Neural crest cell (in vitro differentiated cells): ENCODE data around the gene SIRT1. TPM values are rescaled to one million over a fixed set of nuclear protein-coding genes. Genes with fewer than 3 reads are reported as not detected.

Experiments
- DNase-seq: peaks from one replicate; pipeline ENCODE4 v3.0.0; 2021; ENCODE audit warnings: low read depth, mixed read lengths, low spot score
- H3K27ac Mint-ChIP-seq: one replicate; pipeline ENCODE4 v1.8.0; 2021; ENCODE audit warnings: mild to moderate bottlenecking, mixed read lengths; ENCODE audit not compliant: unreplicated experiment
- H3K27me3 Mint-ChIP-seq: 2 replicates; pipeline ENCODE4 v1.8.0; 2021; ENCODE audit warnings: low read depth, mild to moderate bottlenecking, mixed read lengths
- H3K36me3 Mint-ChIP-seq: 2 replicates; pipeline ENCODE4 v1.8.0; 2021; ENCODE audit warnings: low read depth, mild to moderate bottlenecking, mixed read lengths
- H3K4me1 Mint-ChIP-seq: 2 replicates; pipeline ENCODE4 v1.8.0; 2021; ENCODE audit warnings: mixed read lengths
- H3K4me3 Mint-ChIP-seq: one replicate; pipeline ENCODE4 v1.8.0; 2021; ENCODE audit warnings: mild to moderate bottlenecking, mixed read lengths
- H3K9me3 Mint-ChIP-seq: 2 replicates; pipeline ENCODE4 v1.8.0; 2021; ENCODE audit warnings: mixed read lengths
- total RNA-seq: library from RNA; stranded (reverse); gene quantifications from 2 replicates; pipeline ENCODE4 v1.2.1, GENCODE V29; 2021
- TF ChIP-seq, protein P1 (sequence below): fragments of 200-600 bp; sonication (generic); conservative IDR thresholded peaks from 2 replicates; pipeline ENCODE4 v1.5.0; 2021; ENCODE audit warnings: antibody characterized with exemption, mild to moderate bottlenecking

The SIRT1 gene
- total RNA-seq, 1 donor from 2014 or later = 30.9 TPM

GRCh38 chr10:67925449-67926005 is 41.1 kb downstream of the SIRT1 start:
- Mint-ChIP-seq H3K36me3 (peaks cover 16% of the 10 kb centered on the region), H3K9me3 (no peaks in the 10 kb centered on the region), H3K4me1 (no peaks in the 10 kb centered on the region), H3K27ac (no peak overlapping the region), H3K4me3 (no peak overlapping the region), H3K27me3 (no peaks in the 10 kb centered on the region)
- TF ChIP-seq, protein P1, sequence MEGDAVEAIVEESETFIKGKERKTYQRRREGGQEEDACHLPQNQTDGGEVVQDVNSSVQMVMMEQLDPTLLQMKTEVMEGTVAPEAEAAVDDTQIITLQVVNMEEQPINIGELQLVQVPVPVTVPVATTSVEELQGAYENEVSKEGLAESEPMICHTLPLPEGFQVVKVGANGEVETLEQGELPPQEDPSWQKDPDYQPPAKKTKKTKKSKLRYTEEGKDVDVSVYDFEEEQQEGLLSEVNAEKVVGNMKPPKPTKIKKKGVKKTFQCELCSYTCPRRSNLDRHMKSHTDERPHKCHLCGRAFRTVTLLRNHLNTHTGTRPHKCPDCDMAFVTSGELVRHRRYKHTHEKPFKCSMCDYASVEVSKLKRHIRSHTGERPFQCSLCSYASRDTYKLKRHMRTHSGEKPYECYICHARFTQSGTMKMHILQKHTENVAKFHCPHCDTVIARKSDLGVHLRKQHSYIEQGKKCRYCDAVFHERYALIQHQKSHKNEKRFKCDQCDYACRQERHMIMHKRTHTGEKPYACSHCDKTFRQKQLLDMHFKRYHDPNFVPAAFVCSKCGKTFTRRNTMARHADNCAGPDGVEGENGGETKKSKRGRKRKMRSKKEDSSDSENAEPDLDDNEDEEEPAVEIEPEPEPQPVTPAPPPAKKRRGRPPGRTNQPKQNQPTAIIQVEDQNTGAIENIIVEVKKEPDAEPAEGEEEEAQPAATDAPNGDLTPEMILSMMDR = no peak
- DNase-seq = no peak

- H3K36me3 Mint-ChIP-seq = peaks cover 16% of the 10 kb centered on the region
- H3K27me3 Mint-ChIP-seq = no peaks in the 10 kb centered on the region
Measured at GRCh38 chr10:67926951-67927350, 42.5 kb downstream of the SIRT1 start.

DNA sequence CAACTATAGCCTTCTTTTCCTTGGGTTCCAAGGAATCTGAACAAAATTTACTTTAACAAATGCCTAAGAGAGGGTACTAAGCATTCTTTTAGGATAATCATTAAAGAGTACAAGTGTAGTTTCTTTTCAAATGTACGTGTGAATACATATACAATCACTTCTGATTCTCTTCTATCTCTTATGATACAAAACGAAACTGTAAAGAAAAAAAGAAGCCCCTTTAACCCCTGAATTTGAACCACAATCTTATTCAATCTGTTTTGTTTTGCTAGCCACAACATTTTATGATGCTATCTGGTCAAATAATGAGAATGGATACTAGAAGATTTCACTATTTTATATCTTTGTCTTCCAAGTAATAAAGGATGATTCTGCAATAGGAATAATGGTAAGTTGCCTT is 48.7 kb downstream of the SIRT1 start:
- DNase-seq = no peak
- no peaks in the 10 kb centered on the region for H3K4me1 Mint-ChIP-seq
- H3K36me3 Mint-ChIP-seq = peaks cover 11% of the 10 kb centered on the region
- H3K27ac Mint-ChIP-seq = no peak overlapping the region
- no peaks in the 10 kb centered on the region for H3K27me3 Mint-ChIP-seq
- TF ChIP-seq, protein P1 = no peak
- H3K4me3 Mint-ChIP-seq = no peak overlapping the region
- no peaks in the 10 kb centered on the region for H3K9me3 Mint-ChIP-seq

More at GRCh38 chr10:67926951-67927350, 42.5 kb downstream of the SIRT1 start:
- Mint-ChIP-seq H3K27ac (no peak overlapping the region), H3K9me3 (no peaks in the 10 kb centered on the region), H3K4me3 (no peak overlapping the region), H3K4me1 (no peaks in the 10 kb centered on the region)
- no peak for DNase-seq
- TF ChIP-seq, protein P1 = no peak

DNA sequence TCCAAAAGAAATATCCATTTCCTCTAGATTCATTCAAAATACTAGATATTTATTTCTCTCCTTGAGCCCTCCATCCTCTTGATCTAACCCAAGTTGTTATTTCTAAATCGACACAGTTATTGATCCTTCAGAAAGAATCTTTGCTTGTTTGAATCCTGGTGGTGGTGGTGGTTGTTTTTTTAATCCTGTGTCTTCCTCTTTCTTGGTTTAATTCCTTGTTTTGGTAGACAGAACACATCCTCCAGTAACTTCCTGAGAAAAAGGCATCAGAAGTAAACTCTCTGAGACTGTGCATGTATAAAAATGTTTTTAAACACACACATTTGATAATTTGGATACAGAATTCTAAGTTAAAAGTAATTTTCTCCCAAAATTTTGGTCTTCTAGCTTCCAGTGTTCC is 49.9 kb downstream of the SIRT1 start:
- no peaks in the 10 kb centered on the region for H3K4me1 Mint-ChIP-seq
- H3K9me3 Mint-ChIP-seq = no peaks in the 10 kb centered on the region
- TF ChIP-seq, protein P1 = no peak
- H3K4me3 Mint-ChIP-seq = no peak overlapping the region
- peaks cover 8% of the 10 kb centered on the region for H3K36me3 Mint-ChIP-seq
- no peak overlapping the region for H3K27ac Mint-ChIP-seq
- no peaks in the 10 kb centered on the region for H3K27me3 Mint-ChIP-seq
- DNase-seq = no peak

- H3K36me3 Mint-ChIP-seq = peaks cover 7% of the 10 kb centered on the region
- no peaks in the 10 kb centered on the region for H3K9me3 Mint-ChIP-seq
- TF ChIP-seq, protein P1 = no peak
- no peaks in the 10 kb centered on the region for H3K4me1 Mint-ChIP-seq
- H3K27me3 Mint-ChIP-seq = no peaks in the 10 kb centered on the region
- no peak overlapping the region for H3K27ac Mint-ChIP-seq
- no peak for DNase-seq
- H3K4me3 Mint-ChIP-seq = no peak overlapping the region
Measured at GRCh38 chr10:67935223-67935622, 50.8 kb downstream of the SIRT1 start.
